ENCODE data around the gene ARID4A. TPM values are rescaled to one million over a fixed set of nuclear protein-coding genes. Genes with fewer than 3 reads are reported as not detected.

The ARID4A gene
- total and polyA plus RNA-seq, 2 of the 13 experiments (the other 11 are each of a cell fraction or from before 2014, with no cell fraction given), result 7.2 to 9.7 TPM

GRCh38 chr14:58299401-58300330, 1.3 kb downstream of the ARID4A start (continued):
- TF ChIP-seq MBD4 (IDR thresholded peaks at IDR 0.05; ENCODE audit: borderline replicate concordance, low read length), result no peak
- no peak for TF ChIP-seq ZFP1 (CRISPR knock-in tag; IDR thresholded peaks at IDR 0.05)
- no peak for TF ChIP-seq ZNF614 (CRISPR knock-in tag; IDR thresholded peaks at IDR 0.05; ENCODE audit: borderline replicate concordance)
- no peak for TF ChIP-seq RFXANK (CRISPR knock-in tag; IDR thresholded peaks at IDR 0.05)
- TF ChIP-seq ZFX (CRISPR knock-in tag; IDR thresholded peaks at IDR 0.05; ENCODE audit: low read depth), result peak; percentile 56; the same call in 1 of the 2 replicates
- 0 out of 2 replicates have a peak, but pooled peaks have one; percentile 38 for TF ChIP-seq SALL2 (CRISPR knock-in tag; IDR thresholded peaks at IDR 0.05)
- no peak for TF ChIP-seq HMG20A (CRISPR knock-in tag; IDR thresholded peaks at IDR 0.05; ENCODE audit: borderline replicate concordance)
- no peak for TF ChIP-seq RORA (CRISPR knock-in tag; IDR thresholded peaks at IDR 0.05)
- TF ChIP-seq RARG (CRISPR knock-in tag; IDR thresholded peaks at IDR 0.05; ENCODE audit: low read depth), result no peak
- no peak for TF ChIP-seq RERE (CRISPR knock-in tag; IDR thresholded peaks at IDR 0.05; ENCODE audit: low read depth)
- no peak for TF ChIP-seq TEAD2 (CRISPR knock-in tag; IDR thresholded peaks at IDR 0.05)
- peak; percentile 10; the same call in 1 of the 2 replicates for TF ChIP-seq HOXA3 (CRISPR knock-in tag; IDR thresholded peaks at IDR 0.05)
- TF ChIP-seq LRRFIP1 (CRISPR knock-in tag; conservative IDR thresholded peaks at IDR 0.05), result no peak
- no peak for TF ChIP-seq KLF9 (CRISPR knock-in tag; IDR thresholded peaks at IDR 0.05; ENCODE audit: low read depth)
- TF ChIP-seq ZFP62 (CRISPR knock-in tag; IDR thresholded peaks at IDR 0.05), result no peak
- peak; percentile 59; the same call in 1 of the 2 replicates for TF ChIP-seq THAP7 (CRISPR knock-in tag; IDR thresholded peaks at IDR 0.05)
- TF ChIP-seq REPIN1 (CRISPR knock-in tag; IDR thresholded peaks at IDR 0.05; ENCODE audit: borderline replicate concordance, low read depth), result 0 out of 2 replicates have a peak, but pooled peaks have one; percentile 24
- TF ChIP-seq TBX3 (IDR thresholded peaks at IDR 0.05; ENCODE audit: borderline replicate concordance), result no peak
- TF ChIP-seq HNRNPLL (IDR thresholded peaks at IDR 0.05; ENCODE audit: low read depth, low read length, poor library complexity, severe bottlenecking), result no peak

All from HepG2 (cell line).